GM12891 (cell line): ENCODE results near the gene KIFAP3.

Experiments used
- DNase-seq: peaks from one replicate; pipeline ENCODE4 v3.0.0; 2011; ENCODE audit warnings: low spot score; ENCODE audit not compliant: insufficient read length
- FAIRE-seq: peaks from 2 replicates; lab custom pipeline; 2011; peaks lifted over from hg19 to GRCh38; lab: Jason Lieb, UNC
- PAX5 ChIP-seq: IDR thresholded peaks from 2 replicates; pipeline ENCODE4 v1.6.1; 2011; ENCODE audit warnings: low read length, moderate library complexity, mild to moderate bottlenecking; ENCODE audit not compliant: insufficient read depth, severe bottlenecking
- POLR2A ChIP-seq: IDR thresholded peaks from 2 replicates; pipeline ENCODE4 v1.6.1; 2011; ENCODE audit warnings: low read depth, low read length, control low read depth
- POLR2AphosphoS5 ChIP-seq: IDR thresholded peaks from 2 replicates; pipeline ENCODE4 v1.6.1; 2011; ENCODE audit warnings: low read depth, low read length, control low read depth
- POU2F2 ChIP-seq: IDR thresholded peaks from 2 replicates; pipeline ENCODE4 v1.6.1; 2011; ENCODE audit warnings: low read depth, mild to moderate bottlenecking, control low read depth, low read length, moderate library complexity
- SPI1 ChIP-seq: IDR thresholded peaks from 2 replicates; pipeline ENCODE4 v1.6.1; 2011; ENCODE audit warnings: low read depth, low read length, control low read depth
- TAF1 ChIP-seq: IDR thresholded peaks from 2 replicates; pipeline ENCODE4 v1.6.1; 2011; ENCODE audit warnings: low read depth, low read length, control low read depth

KIFAP3 gene

GRCh38 chr1:169946206-169946605 lies 128.3 kb downstream of the KIFAP3 start:
- FAIRE-seq (no peak), DNase-seq (no peak)

GRCh38 chr1:169945181-169945580 lies 129.3 kb downstream of the KIFAP3 start:
- DNase-seq (no peak), FAIRE-seq (no peak)
- TF ChIP-seq POLR2A (no peak), POLR2AphosphoS5 (no peak), SPI1 (no peak), PAX5 (no peak), POU2F2 (no peak), TAF1 (no peak)

More at GRCh38 chr1:169946206-169946605, 128.3 kb downstream of the KIFAP3 start:
- TF ChIP-seq TAF1 (no peak), POLR2A (no peak), POU2F2 (no peak), SPI1 (no peak), PAX5 (no peak), POLR2AphosphoS5 (no peak)

- TF ChIP-seq POLR2A (no peak), PAX5 (no peak), TAF1 (no peak), POU2F2 (no peak), SPI1 (no peak)
- FAIRE-seq (no peak), DNase-seq (no peak)
Measured at GRCh38 chr1:169944621-169945020, 129.9 kb downstream of the KIFAP3 start.

GRCh38 chr1:169943963-169944526 lies 130.4 kb downstream of the KIFAP3 start:
- no peak for TF ChIP-seq SPI1
- no peak for TF ChIP-seq POLR2A
- TF ChIP-seq TAF1: no peak
- no peak for TF ChIP-seq PAX5
- no peak for TF ChIP-seq POLR2AphosphoS5
- TF ChIP-seq POU2F2: no peak
- FAIRE-seq (no peak), DNase-seq (no peak)

GRCh38 chr1:169941982-169942830 lies 132.3 kb downstream of the KIFAP3 start:
- no peak for DNase-seq
- no peak for FAIRE-seq
- TF ChIP-seq POLR2A (no peak), TAF1 (no peak), PAX5 (no peak), POLR2AphosphoS5 (no peak), SPI1 (no peak), POU2F2 (no peak)

GRCh38 chr1:169933984-169934725 lies 140.3 kb downstream of the KIFAP3 start:
- no peak for TF ChIP-seq POLR2AphosphoS5
- no peak for TF ChIP-seq TAF1
- no peak for TF ChIP-seq POU2F2
- TF ChIP-seq SPI1: no peak
- TF ChIP-seq POLR2A: no peak
- TF ChIP-seq PAX5: no peak
- FAIRE-seq: no peak
- DNase-seq: no peak

- no peak for FAIRE-seq
Measured at GRCh38 chr1:169931795-169932231, 142.7 kb downstream of the KIFAP3 start.

GRCh38 chr1:169929210-169929526 lies 145.3 kb downstream of the KIFAP3 start:
- FAIRE-seq (no peak), DNase-seq (no peak)
- no peak for TF ChIP-seq SPI1
- TF ChIP-seq POLR2A: no peak
- TF ChIP-seq POU2F2: no peak
- TF ChIP-seq POLR2AphosphoS5: no peak
- no peak for TF ChIP-seq TAF1
- no peak for TF ChIP-seq PAX5

More at GRCh38 chr1:169931795-169932231, 142.7 kb downstream of the KIFAP3 start:
- DNase-seq: no peak
- no peak for TF ChIP-seq TAF1
- no peak for TF ChIP-seq SPI1
- no peak for TF ChIP-seq POLR2AphosphoS5
- no peak for TF ChIP-seq POLR2A
- TF ChIP-seq PAX5: no peak
- TF ChIP-seq POU2F2: no peak
